K562 (cell line): ENCODE data around the gene ZBP1.

Source experiments
- ARID3A ChIP-seq: IDR thresholded peaks from 2 replicates; pipeline ENCODE4 v1.6.1; 2012; ENCODE audit warnings: low read depth, low read length, improper control_type of control experiment, borderline replicate concordance
- CEBPB ChIP-seq: fragments of 450-650 bp; IDR thresholded peaks from 2 replicates; pipeline ENCODE4 v1.6.1; 2016; ENCODE audit warnings: missing genetic modification characterization, missing compliant biosample characterization
- KDM1A ChIP-seq, 2 experiments: fragments of 450-650 bp; IDR thresholded peaks; 2 replicates each; pipeline ENCODE4 v1.6.1; 2016; ENCODE audit warnings: mild to moderate bottlenecking in 2 of 2
- NFYB ChIP-seq: IDR thresholded peaks from 2 replicates; pipeline ENCODE4 v1.6.1; 2011; ENCODE audit warnings: mild to moderate bottlenecking, moderate library complexity; ENCODE audit not compliant: insufficient read length; ENCODE audit errors: extremely low read depth
- STAT5A ChIP-seq: IDR thresholded peaks from 2 replicates; pipeline ENCODE4 v1.6.1; 2012; ENCODE audit warnings: low read length, inconsistent platforms, borderline replicate concordance
- ZFX ChIP-seq: sonication (generic); formaldehyde crosslinking; IDR thresholded peaks from 2 replicates; pipeline ENCODE4 v1.8.0; 2022; ENCODE audit warnings: mild to moderate bottlenecking, missing genetic modification reagents, moderate library complexity

- TF ChIP-seq STAT5A (no peak), KDM1A (IDR thresholded peaks at IDR 0.05) (no peak), ZFX (CRISPR knock-in tag) (no peak), ARID3A (no peak), NFYB (no peak), CEBPB (no peak)
These were observed 46.0 kb upstream of the ZBP1 start for GRCh38 chr20:57666106-57666833.
